Activated naive CD8-positive, alpha-beta T cell (primary cell): ENCODE measurements around the gene CLDN3.
"Not testable (repeated sequence)": the region's sequence is repeated elsewhere in the genome, so short reads cannot be mapped to it uniquely, and the experiment has no call there.

Source experiments
- H3K27ac Mint-ChIP-seq: one replicate; pipeline ENCODE4 v1.8.0; 2021; ENCODE audit warnings: mixed read lengths
- H3K27me3 Mint-ChIP-seq: one replicate; pipeline ENCODE4 v1.8.0; 2021; ENCODE audit warnings: mixed read lengths
- H3K36me3 Mint-ChIP-seq: one replicate; pipeline ENCODE4 v1.8.0; 2021; ENCODE audit warnings: mixed read lengths
- H3K4me1 Mint-ChIP-seq: one replicate; pipeline ENCODE4 v1.8.0; 2021; ENCODE audit warnings: low read depth, mixed read lengths
- H3K4me3 Mint-ChIP-seq: one replicate; pipeline ENCODE4 v1.8.0; 2021; ENCODE audit warnings: mild to moderate bottlenecking, mixed read lengths
- H3K9me3 Mint-ChIP-seq: one replicate; pipeline ENCODE4 v1.8.0; 2021; ENCODE audit warnings: low read depth, mixed read lengths

CLDN3 gene

GRCh38 chr7:73787786-73788048, 17.6 kb upstream of the CLDN3 start:
- H3K4me3 Mint-ChIP-seq, H3K9me3 Mint-ChIP-seq, H3K27ac Mint-ChIP-seq, H3K36me3 Mint-ChIP-seq, H3K4me1 Mint-ChIP-seq, H3K27me3 Mint-ChIP-seq: not testable (repeated sequence)

- H3K27me3 Mint-ChIP-seq, result no peaks in the 10 kb centered on the region
- H3K4me3 Mint-ChIP-seq, result no peak overlapping the region
- no peaks in the 10 kb centered on the region for H3K9me3 Mint-ChIP-seq
- no peak overlapping the region for H3K27ac Mint-ChIP-seq
- no peaks in the 10 kb centered on the region for H3K36me3 Mint-ChIP-seq
- H3K4me1 Mint-ChIP-seq, result no peaks in the 10 kb centered on the region
Observed at GRCh38 chr7:73786588-73786987, 16.5 kb upstream of the CLDN3 start.

GRCh38 chr7:73779517-73779916, 9.4 kb upstream of the CLDN3 start:
- Mint-ChIP-seq H3K4me3 (no peak overlapping the region), H3K36me3 (no peaks in the 10 kb centered on the region), H3K27me3 (no peaks in the 10 kb centered on the region), H3K27ac (no peak overlapping the region), H3K9me3 (peaks cover 5% of the 10 kb centered on the region), H3K4me1 (no peaks in the 10 kb centered on the region)

- Mint-ChIP-seq H3K27me3 (no peaks in the 10 kb centered on the region), H3K27ac (no peak overlapping the region), H3K4me3 (no peak overlapping the region), H3K9me3 (peaks cover 5% of the 10 kb centered on the region), H3K4me1 (no peaks in the 10 kb centered on the region), H3K36me3 (no peaks in the 10 kb centered on the region)
Observed at GRCh38 chr7:73778801-73779389, 8.8 kb upstream of the CLDN3 start.

- Mint-ChIP-seq H3K4me1 (peaks cover 6% of the 10 kb centered on the region), H3K27me3 (peaks cover 11% of the 10 kb centered on the region), H3K9me3 (no peaks in the 10 kb centered on the region), H3K4me3 (no peak overlapping the region), H3K27ac (no peak overlapping the region), H3K36me3 (no peaks in the 10 kb centered on the region)
Observed at GRCh38 chr7:73774923-73775322, 4.9 kb upstream of the CLDN3 start.

- H3K36me3 Mint-ChIP-seq, result no peaks in the 10 kb centered on the region
- no peak overlapping the region for H3K27ac Mint-ChIP-seq
- H3K9me3 Mint-ChIP-seq, result no peaks in the 10 kb centered on the region
- H3K4me3 Mint-ChIP-seq, result no peak overlapping the region
- H3K4me1 Mint-ChIP-seq, result peaks cover 6% of the 10 kb centered on the region
- H3K27me3 Mint-ChIP-seq, result peaks cover 11% of the 10 kb centered on the region
Observed at GRCh38 chr7:73773700-73774517, 3.8 kb upstream of the CLDN3 start.

GRCh38 chr7:73770860-73771670, 995 bp upstream of the CLDN3 start:
- Mint-ChIP-seq H3K27ac (no peak overlapping the region), H3K36me3 (no peaks in the 10 kb centered on the region), H3K4me1 (peaks cover 6% of the 10 kb centered on the region), H3K9me3 (no peaks in the 10 kb centered on the region), H3K27me3 (peaks cover 12% of the 10 kb centered on the region), H3K4me3 (peak overlapping the region; percentile 68)

GRCh38 chr7:73769481-73770001, 529 bp downstream of the CLDN3 start:
- peaks cover 12% of the 10 kb centered on the region for H3K27me3 Mint-ChIP-seq
- H3K9me3 Mint-ChIP-seq, result no peaks in the 10 kb centered on the region
- no peak overlapping the region for H3K27ac Mint-ChIP-seq
- peaks cover 6% of the 10 kb centered on the region for H3K4me1 Mint-ChIP-seq
- no peak overlapping the region for H3K4me3 Mint-ChIP-seq
- H3K36me3 Mint-ChIP-seq, result no peaks in the 10 kb centered on the region

- Mint-ChIP-seq H3K27ac (no peak overlapping the region), H3K36me3 (no peaks in the 10 kb centered on the region), H3K9me3 (no peaks in the 10 kb centered on the region), H3K4me1 (peaks cover 6% of the 10 kb centered on the region), H3K4me3 (no peak overlapping the region), H3K27me3 (peaks cover 12% of the 10 kb centered on the region)
Observed at GRCh38 chr7:73768641-73769480, 1.2 kb downstream of the CLDN3 start.

- Mint-ChIP-seq H3K4me3 (no peak overlapping the region), H3K4me1 (peaks cover 6% of the 10 kb centered on the region), H3K36me3 (no peaks in the 10 kb centered on the region), H3K9me3 (no peaks in the 10 kb centered on the region), H3K27me3 (peaks cover 5% of the 10 kb centered on the region), H3K27ac (no peak overlapping the region)
Observed at GRCh38 chr7:73766556-73767229, 3.4 kb downstream of the CLDN3 start.

- no peak overlapping the region for H3K27ac Mint-ChIP-seq
- H3K4me1 Mint-ChIP-seq, result no peaks in the 10 kb centered on the region
- H3K36me3 Mint-ChIP-seq, result no peaks in the 10 kb centered on the region
- no peak overlapping the region for H3K4me3 Mint-ChIP-seq
- no peaks in the 10 kb centered on the region for H3K9me3 Mint-ChIP-seq
- H3K27me3 Mint-ChIP-seq, result peaks cover 1% of the 10 kb centered on the region
Observed at GRCh38 chr7:73762659-73762999, 7.4 kb downstream of the CLDN3 start.

GRCh38 chr7:73761854-73762658, 8.0 kb downstream of the CLDN3 start:
- peaks cover 1% of the 10 kb centered on the region for H3K27me3 Mint-ChIP-seq
- H3K9me3 Mint-ChIP-seq, result no peaks in the 10 kb centered on the region
- no peaks in the 10 kb centered on the region for H3K36me3 Mint-ChIP-seq
- H3K4me1 Mint-ChIP-seq, result no peaks in the 10 kb centered on the region
- no peak overlapping the region for H3K4me3 Mint-ChIP-seq
- H3K27ac Mint-ChIP-seq, result no peak overlapping the region

- Mint-ChIP-seq H3K9me3 (no peaks in the 10 kb centered on the region), H3K4me3 (no peak overlapping the region), H3K27me3 (peaks cover 1% of the 10 kb centered on the region), H3K4me1 (no peaks in the 10 kb centered on the region), H3K36me3 (no peaks in the 10 kb centered on the region), H3K27ac (no peak overlapping the region)
Observed at GRCh38 chr7:73758581-73759138, 11.4 kb downstream of the CLDN3 start.
